HFFc6 (cell line): ENCODE measurements around the gene ADAMTSL4. TPM values are rescaled to one million over a fixed set of nuclear protein-coding genes. Genes with fewer than 3 reads are reported as not detected.
"Not testable (repeated sequence)": the region's sequence is repeated elsewhere in the genome, so short reads cannot be mapped to it uniquely, and the experiment has no call there.

Experiments
- DNase-seq: peaks from one replicate; pipeline ENCODE4 v3.0.0-alpha.2; 2018
- H3K27ac Mint-ChIP-seq: 2 replicates; pipeline ENCODE4 v1.8.0; 2020; ENCODE audit warnings: mild to moderate bottlenecking, mixed read lengths
- H3K27me3 Mint-ChIP-seq: 2 replicates; pipeline ENCODE4 v1.8.0; 2021; ENCODE audit warnings: mild to moderate bottlenecking, moderate library complexity, mixed read lengths; ENCODE audit not compliant: insufficient read depth
- H3K36me3 Mint-ChIP-seq: 2 replicates; pipeline ENCODE4 v1.8.0; 2021; ENCODE audit warnings: low read depth, mixed read lengths
- H3K4me1 Mint-ChIP-seq: 2 replicates; pipeline ENCODE4 v1.8.0; 2020; ENCODE audit warnings: low read depth, mixed read lengths
- H3K4me3 Mint-ChIP-seq: 2 replicates; pipeline ENCODE4 v1.8.0; 2020; ENCODE audit warnings: mild to moderate bottlenecking, moderate library complexity, mixed read lengths
- H3K9me3 Mint-ChIP-seq: 2 replicates; pipeline ENCODE4 v1.8.0; 2020; ENCODE audit warnings: mild to moderate bottlenecking, mixed read lengths
- CTCF ChIP-seq: fragments of 200-600 bp; sonication (generic); IDR thresholded peaks from 2 replicates; pipeline ENCODE4 v1.5.0; 2021; ENCODE audit warnings: antibody characterized with exemption, mild to moderate bottlenecking
- microRNA-seq: library from miRNA; unstranded; fragments of <30 nt; microRNA quantifications from one replicate; pipeline ENCODE4, GENCODE V29; 2019
- total RNA-seq, 6 experiments: library from RNA; stranded (reverse); fragmentation: NEBNext Ultra II Directional; extraction: Animal tissue kit (Norgen Biotek cat#: 25700); gene quantifications; 2 replicates in 1 of 6; 3 replicates in 5 of 6; pipeline ENCODE4 v1.2.3, GENCODE V29; 2021

The ADAMTSL4 gene
- total RNA-seq, 6 experiments from 2014 or later, result 33.7 to 61.2 (median 38.2) TPM

- no peaks in the 10 kb centered on the region for H3K9me3 Mint-ChIP-seq
- peak overlapping the region; percentile 69 for H3K4me3 Mint-ChIP-seq
- no peaks in the 10 kb centered on the region for H3K27me3 Mint-ChIP-seq
- peaks cover 31% of the 10 kb centered on the region for H3K4me1 Mint-ChIP-seq
- H3K27ac Mint-ChIP-seq, result peak overlapping the region; percentile 100
- DNase-seq, result no peak
- no peak for TF ChIP-seq CTCF
- peaks cover 14% of the 10 kb centered on the region for H3K36me3 Mint-ChIP-seq
Measured at GRCh38 chr1:150604226-150604588, 55.0 kb downstream of the ADAMTSL4 start.

- H3K4me3 Mint-ChIP-seq, H3K27me3 Mint-ChIP-seq, DNase-seq, H3K36me3 Mint-ChIP-seq, H3K9me3 Mint-ChIP-seq: not testable (repeated sequence)
- Mint-ChIP-seq H3K4me1 (peaks cover 40% of the 10 kb centered on the region), H3K27ac (peak overlapping the region; percentile 100)
Measured at GRCh38 chr1:150605451-150605731, 56.2 kb downstream of the ADAMTSL4 start.

- Mint-ChIP-seq H3K4me3 (no peak overlapping the region), H3K36me3 (peaks cover 5% of the 10 kb centered on the region), H3K27me3 (no peaks in the 10 kb centered on the region), H3K27ac (peak overlapping the region; percentile 71), H3K9me3 (no peaks in the 10 kb centered on the region), H3K4me1 (peaks cover 47% of the 10 kb centered on the region)
- TF ChIP-seq CTCF, result no peak
- DNase-seq, result no peak
Measured at GRCh38 chr1:150606463-150607142, 57.4 kb downstream of the ADAMTSL4 start.

GRCh38 chr1:150609732-150610131, 60.5 kb downstream of the ADAMTSL4 start:
- H3K27ac Mint-ChIP-seq, result peak overlapping the region; percentile 95
- no peak overlapping the region for H3K4me3 Mint-ChIP-seq
- H3K36me3 Mint-ChIP-seq, result peaks cover 5% of the 10 kb centered on the region
- TF ChIP-seq CTCF, result no peak
- no peaks in the 10 kb centered on the region for H3K9me3 Mint-ChIP-seq
- peaks cover 58% of the 10 kb centered on the region for H3K4me1 Mint-ChIP-seq
- H3K27me3 Mint-ChIP-seq, result peaks cover 3% of the 10 kb centered on the region; the same call in 1 of the 2 replicates
- DNase-seq, result no peak

Small RNAs within 50 kb of the gene (microRNA-seq; reads per million reads assigned to microRNA genes)
- gene MIR4257, result not detected

Other genes with a start within 250 kb of the ADAMTSL4 start
- 10 to 100 TPM; 33.2 to 44.4 (median 41.8) TPM for gene PRPF3, start 227.9 kb upstream of the ADAMTSL4 start, total RNA-seq
- 10 to 100 TPM; 24.0 to 27.9 (median 25.7) TPM for gene RPRD2, start 185.3 kb upstream of the ADAMTSL4 start, total RNA-seq
- 10 to 100 TPM; 17.1 to 21.5 (median 19.4) TPM for gene TARS2, start 62.0 kb upstream of the ADAMTSL4 start, total RNA-seq
- 10 to 100 TPM; 30.8 to 52.0 (median 46.5) TPM for gene ECM1, start 41.3 kb upstream of the ADAMTSL4 start, total RNA-seq
- gene FALEC, start 33.7 kb upstream of the ADAMTSL4 start, total RNA-seq, result under 1 TPM in 2 of 6 experiments, not detected in 4; 0.43 to 0.59 TPM
- gene MCL1, start 30.2 kb downstream of the ADAMTSL4 start, total RNA-seq, result 100 to 1,000 TPM; 155 to 170 (median 164) TPM
- gene ENSA, start 80.2 kb downstream of the ADAMTSL4 start, total RNA-seq, result 100 to 1,000 TPM; 111 to 124 (median 119) TPM
- 10 to 100 TPM; 22.0 to 26.3 (median 24.6) TPM for gene GOLPH3L, start 147.7 kb downstream of the ADAMTSL4 start, total RNA-seq
- not detected for gene HORMAD1, start 171.5 kb downstream of the ADAMTSL4 start, total RNA-seq
- gene CTSS, start 216.4 kb downstream of the ADAMTSL4 start, total RNA-seq, result under 1 TPM in 5 of 6 experiments, not detected in 1; 0.14 to 0.77 (median 0.31) TPM